Transverse colon (tissue), 4 donors: Measurements from ENCODE around the gene MRPL23.

Source experiments
- EP300 ChIP-seq: sonication (generic); formaldehyde crosslinking; IDR thresholded peaks from one replicate; pipeline ENCODE4 v1.6.1; 2017; ENCODE audit warnings: antibody characterized with exemption, low read depth
- POLR2A ChIP-seq: fragments of 450-650 bp; IDR thresholded peaks from one replicate; pipeline ENCODE4 v1.6.1; 2016; ENCODE audit warnings: antibody characterized with exemption, mild to moderate bottlenecking, moderate library complexity
- POLR2AphosphoS5 ChIP-seq, 3 donors: sonication (generic); formaldehyde crosslinking; IDR thresholded peaks; one replicate each; pipeline ENCODE4 v1.6.1; 2016; ENCODE audit warnings: antibody characterized with exemption in 3 of 3
- TF ChIP-seq, protein P1 (sequence below), 5 experiments: fragments of 200-600 bp in 3 of 5; fragments of 450-650 bp in 2 of 5; sonication (generic) in 3 of 5; IDR thresholded peaks; 1 replicate in 2 of 5; 2 replicates in 3 of 5; pipeline ENCODE4 v1.5.1; 2016 to 2017; ENCODE audit warnings: antibody characterized with exemption in 5 of 5, inconsistent platforms in 3 of 5, mild to moderate bottlenecking in 2 of 5, moderate library complexity in 1 of 5

- TF ChIP-seq POLR2A = no peak
- TF ChIP-seq, protein P1, sequence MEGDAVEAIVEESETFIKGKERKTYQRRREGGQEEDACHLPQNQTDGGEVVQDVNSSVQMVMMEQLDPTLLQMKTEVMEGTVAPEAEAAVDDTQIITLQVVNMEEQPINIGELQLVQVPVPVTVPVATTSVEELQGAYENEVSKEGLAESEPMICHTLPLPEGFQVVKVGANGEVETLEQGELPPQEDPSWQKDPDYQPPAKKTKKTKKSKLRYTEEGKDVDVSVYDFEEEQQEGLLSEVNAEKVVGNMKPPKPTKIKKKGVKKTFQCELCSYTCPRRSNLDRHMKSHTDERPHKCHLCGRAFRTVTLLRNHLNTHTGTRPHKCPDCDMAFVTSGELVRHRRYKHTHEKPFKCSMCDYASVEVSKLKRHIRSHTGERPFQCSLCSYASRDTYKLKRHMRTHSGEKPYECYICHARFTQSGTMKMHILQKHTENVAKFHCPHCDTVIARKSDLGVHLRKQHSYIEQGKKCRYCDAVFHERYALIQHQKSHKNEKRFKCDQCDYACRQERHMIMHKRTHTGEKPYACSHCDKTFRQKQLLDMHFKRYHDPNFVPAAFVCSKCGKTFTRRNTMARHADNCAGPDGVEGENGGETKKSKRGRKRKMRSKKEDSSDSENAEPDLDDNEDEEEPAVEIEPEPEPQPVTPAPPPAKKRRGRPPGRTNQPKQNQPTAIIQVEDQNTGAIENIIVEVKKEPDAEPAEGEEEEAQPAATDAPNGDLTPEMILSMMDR (IDR thresholded peaks at IDR 0.05) = no peak
- no peak for TF ChIP-seq POLR2AphosphoS5 (IDR thresholded peaks at IDR 0.05)
- TF ChIP-seq EP300 = no peak
Measured at GRCh38 chr11:1929621-1930461, 17.3 kb upstream of the MRPL23 start.
